ENCODE results near the gene MACF1.

The MACF1 gene

GRCh38 chr1:39214021-39214713 lies 9.7 kb downstream of the MACF1 start:
- no peak for DNase-seq

GRCh38 chr1:39214714-39214997 lies 10.2 kb downstream of the MACF1 start:
- no peak for DNase-seq

- DNase-seq, result no peak
Observed at GRCh38 chr1:39214998-39215873, 10.7 kb downstream of the MACF1 start.

- DNase-seq, result no peak
Observed at GRCh38 chr1:39216771-39217170, 12.3 kb downstream of the MACF1 start.

GRCh38 chr1:39220891-39221870 lies 16.7 kb downstream of the MACF1 start:
- DNase-seq, result no peak

- DNase-seq, result no peak
Observed at GRCh38 chr1:39224295-39224829, 19.9 kb downstream of the MACF1 start.

- no peak for DNase-seq
Observed at GRCh38 chr1:39226836-39227235, 22.3 kb downstream of the MACF1 start.

GRCh38 chr1:39228252-39228651 lies 23.8 kb downstream of the MACF1 start:
- DNase-seq, result no peak

- DNase-seq, result no peak
Observed at GRCh38 chr1:39229504-39229903, 25.0 kb downstream of the MACF1 start.

GRCh38 chr1:39230261-39231190 lies 26.0 kb downstream of the MACF1 start:
- no peak for DNase-seq

- no peak for DNase-seq
Observed at GRCh38 chr1:39236971-39237370, 32.5 kb downstream of the MACF1 start.

- no peak for DNase-seq
Observed at GRCh38 chr1:39238476-39238875, 34.0 kb downstream of the MACF1 start.

- DNase-seq, result no peak
Observed at GRCh38 chr1:39239968-39240367, 35.5 kb downstream of the MACF1 start.

GRCh38 chr1:39243302-39243701 lies 38.8 kb downstream of the MACF1 start:
- no peak for DNase-seq

GRCh38 chr1:39250460-39251240 lies 46.2 kb downstream of the MACF1 start:
- DNase-seq, result peak in 1 of 2 experiments; percentile 25

- no peak for DNase-seq
Observed at GRCh38 chr1:39255222-39255621, 50.7 kb downstream of the MACF1 start.

- DNase-seq, result peak; percentile 20 to 67
Observed at GRCh38 chr1:39258146-39258924, 53.8 kb downstream of the MACF1 start.

GRCh38 chr1:39258925-39259244 lies 54.4 kb downstream of the MACF1 start:
- no peak for DNase-seq

- no peak for DNase-seq
Observed at GRCh38 chr1:39261712-39262221, 57.3 kb downstream of the MACF1 start.

GRCh38 chr1:39262802-39263201 lies 58.3 kb downstream of the MACF1 start:
- DNase-seq, result no peak
